Mesodermal cell (in vitro differentiated cells): ENCODE data around the gene CAMK2G.

Experiments used
- H3K27ac ChIP-seq: 2 replicates; pipeline ENCODE4 v1.7.0; 2013; ENCODE audit warnings: mild to moderate bottlenecking, low read depth, low read length, moderate library complexity; ENCODE audit not compliant: severe bottlenecking
- H3K36me3 ChIP-seq: 2 replicates; pipeline ENCODE4 v1.7.1; 2013; ENCODE audit warnings: mild to moderate bottlenecking, low read length, moderate library complexity; ENCODE audit not compliant: control insufficient read depth, insufficient read depth
- H3K4me1 ChIP-seq: one replicate; pipeline ENCODE4 v1.7.1; 2013; ENCODE audit warnings: mild to moderate bottlenecking, low read length; ENCODE audit not compliant: insufficient read depth, control insufficient read depth, poor library complexity, severe bottlenecking
- H3K4me3 ChIP-seq: 2 replicates; pipeline ENCODE4 v1.7.0; 2013; ENCODE audit warnings: low read length, control low read depth, mild to moderate bottlenecking; ENCODE audit not compliant: insufficient read depth, poor library complexity, severe bottlenecking; ENCODE audit errors: extremely low read depth
- H3K9me3 ChIP-seq: 2 replicates; pipeline ENCODE4 v1.7.1; 2013; ENCODE audit warnings: mild to moderate bottlenecking, low read length, moderate library complexity; ENCODE audit not compliant: control insufficient read depth
- WGBS, 2 experiments: methylation state at CpG; one replicate each; pipeline ENCODE4 v1.1.5; 2013; ENCODE audit warnings: missing lambda C conversion rate in 2 of 2; ENCODE audit not compliant: insufficient coverage in 2 of 2; 5-methylcytosine and 5-hydroxymethylcytosine counted together

The CAMK2G gene

DNA sequence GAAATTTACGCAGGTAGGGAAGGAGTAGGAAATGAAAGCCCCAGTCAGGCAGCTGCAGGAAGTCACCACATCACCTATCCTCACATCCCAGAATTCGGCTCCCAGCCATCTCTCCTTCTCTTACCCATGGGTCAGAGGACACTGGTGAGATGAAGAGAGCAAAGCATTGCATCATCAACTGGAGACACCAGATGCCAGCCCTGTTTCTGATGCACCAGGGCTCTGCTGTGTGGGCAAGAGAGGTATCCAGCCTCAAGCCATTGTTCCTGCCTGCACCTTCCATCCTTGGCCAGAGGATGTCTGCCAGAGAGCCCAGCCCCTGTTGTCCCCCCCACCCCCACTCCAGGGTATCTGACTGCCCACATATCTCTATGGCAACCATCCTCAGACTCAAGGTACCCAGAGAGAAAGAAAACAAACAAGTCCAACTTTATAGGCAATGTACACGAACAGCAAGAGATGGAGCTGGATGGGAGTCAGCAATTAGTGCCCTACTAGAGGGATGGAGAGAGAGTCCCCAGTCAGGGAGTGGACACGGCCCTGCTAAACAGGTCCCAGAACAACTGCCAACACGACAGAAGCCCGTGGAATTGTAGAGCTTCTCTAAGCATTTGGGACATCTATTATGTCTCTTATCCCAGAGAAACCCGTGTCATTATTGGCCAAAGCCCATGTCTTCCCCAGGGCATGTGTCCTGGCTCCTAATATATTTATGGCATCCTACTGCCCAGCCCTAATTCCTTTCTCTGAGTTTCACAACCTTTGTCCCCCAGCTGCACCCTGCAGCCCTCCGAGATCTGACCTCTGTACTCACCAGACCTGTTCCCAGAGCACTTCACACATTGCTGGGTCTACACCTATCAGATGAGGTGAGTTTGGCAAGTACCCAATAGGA is 2.8 kb downstream of the CAMK2G start:
- Histone ChIP-seq H3K27ac (no peak overlapping the region), H3K9me3 (no peaks in the 10 kb centered on the region), H3K4me3 (no peak overlapping the region), H3K36me3 (peaks cover 31% of the 10 kb centered on the region), H3K4me1 (peaks cover 14% of the 10 kb centered on the region)
- 91 to 92% methylated on average over 6 of the region's 8 CpGs for WGBS, 2 experiments

DNA sequence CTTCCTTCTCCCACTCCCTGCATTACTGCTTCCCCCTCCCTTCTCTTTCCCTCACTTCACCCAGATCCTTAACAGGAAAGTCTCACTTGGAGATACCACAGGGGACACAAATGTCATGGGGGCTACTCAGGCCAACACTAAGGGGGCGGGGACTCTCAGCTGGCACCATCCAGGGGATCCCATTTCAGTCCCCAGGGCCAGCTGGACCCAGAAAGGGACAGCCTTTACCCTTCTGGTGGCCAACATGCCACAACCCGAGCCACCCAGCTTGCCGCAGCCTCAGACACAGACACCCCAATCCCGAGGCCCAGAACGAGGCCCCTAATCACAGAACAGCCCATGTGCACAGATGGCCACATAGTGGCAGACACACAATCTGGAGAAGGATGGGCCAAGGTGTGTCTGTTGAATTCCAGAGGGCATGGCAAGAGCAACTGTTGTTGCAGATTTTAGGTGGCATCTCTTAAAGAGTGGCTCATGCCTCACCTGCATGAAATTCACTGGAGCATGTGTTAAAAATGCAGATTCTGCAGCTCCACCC is 5.6 kb downstream of the CAMK2G start:
- Histone ChIP-seq H3K27ac (no peak overlapping the region), H3K4me3 (no peak overlapping the region), H3K36me3 (peaks cover 40% of the 10 kb centered on the region), H3K4me1 (peaks cover 19% of the 10 kb centered on the region), H3K9me3 (no peaks in the 10 kb centered on the region)
- WGBS, 2 experiments: 100% methylated on average over 2 to 5 of the region's 5 CpGs

GRCh38 chr10:73867871-73868631 is 6.3 kb downstream of the CAMK2G start:
- WGBS, 2 experiments: 96 to 98% methylated on average over 9 to 10 of the region's 11 CpGs
- Histone ChIP-seq H3K9me3 (no peaks in the 10 kb centered on the region), H3K4me3 (no peak overlapping the region), H3K4me1 (peaks cover 19% of the 10 kb centered on the region), H3K36me3 (peaks cover 41% of the 10 kb centered on the region), H3K27ac (no peak overlapping the region)

- H3K27ac ChIP-seq: peak overlapping the region; percentile 36
- 82 to 92% methylated on average over 8 to 10 of the region's 10 CpGs for WGBS, 2 experiments
- no peaks in the 10 kb centered on the region for H3K9me3 ChIP-seq
- H3K4me3 ChIP-seq: no peak overlapping the region
- peaks cover 19% of the 10 kb centered on the region for H3K4me1 ChIP-seq
- peaks cover 35% of the 10 kb centered on the region for H3K36me3 ChIP-seq
These were observed 7.1 kb downstream of the CAMK2G start for GRCh38 chr10:73867126-73867807.

GRCh38 chr10:73866621-73867020 is 7.7 kb downstream of the CAMK2G start:
- H3K4me1 ChIP-seq: peaks cover 19% of the 10 kb centered on the region
- H3K36me3 ChIP-seq: peaks cover 30% of the 10 kb centered on the region
- 99 to 100% methylated on average over 4 to 7 of the region's 7 CpGs for WGBS, 2 experiments
- no peak overlapping the region for H3K4me3 ChIP-seq
- H3K27ac ChIP-seq: no peak overlapping the region
- H3K9me3 ChIP-seq: no peaks in the 10 kb centered on the region

DNA sequence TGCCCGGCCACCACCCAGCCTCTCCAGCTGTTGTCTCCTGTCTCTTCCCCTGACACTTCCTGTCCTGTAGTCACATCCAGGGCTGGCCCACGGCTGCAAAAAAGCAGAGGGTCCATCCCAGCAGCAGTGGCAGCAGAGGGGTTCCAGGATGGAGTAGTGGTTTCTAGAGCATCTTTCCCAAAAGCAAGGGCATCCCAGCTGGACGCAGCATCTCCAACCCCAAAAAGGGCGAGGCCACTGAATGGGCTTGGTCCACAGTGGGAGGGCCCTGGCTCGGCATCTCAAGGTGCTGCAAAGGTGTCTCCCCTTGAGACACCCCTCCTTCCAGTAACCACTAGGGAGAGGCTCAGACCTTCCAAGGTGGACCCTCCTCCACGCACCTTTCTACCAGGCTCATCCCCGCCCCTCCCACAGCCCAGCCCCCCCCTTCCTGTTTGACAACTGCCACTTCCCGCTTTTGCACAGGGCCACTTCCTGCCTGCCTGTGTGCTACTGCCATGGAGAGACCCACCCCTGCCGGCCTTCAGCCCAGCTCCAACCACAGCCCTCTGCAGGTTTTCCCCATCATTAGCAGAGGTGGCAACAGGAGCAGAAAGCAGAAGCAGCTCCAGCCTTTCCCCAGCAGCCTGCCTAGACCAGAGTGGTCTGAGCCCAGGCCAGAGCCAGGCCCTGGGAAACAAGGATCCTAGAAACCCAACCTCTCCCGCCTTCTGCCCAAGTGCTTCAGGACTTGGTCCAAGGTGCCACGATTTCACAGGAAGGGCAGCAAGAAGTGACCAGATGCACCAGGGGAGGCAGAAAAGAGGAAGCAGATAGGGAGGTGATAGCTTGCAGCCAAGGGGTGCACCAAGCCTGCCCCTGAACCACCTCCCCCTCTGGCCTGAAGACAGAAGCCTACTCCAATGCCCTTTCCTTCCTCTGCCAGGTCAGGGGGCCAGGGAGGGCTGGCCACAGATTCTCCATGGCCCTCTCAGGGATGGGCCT is 8.6 kb downstream of the CAMK2G start:
- Histone ChIP-seq H3K4me3 (no peak overlapping the region), H3K27ac (no peak overlapping the region), H3K4me1 (peaks cover 19% of the 10 kb centered on the region), H3K9me3 (no peaks in the 10 kb centered on the region), H3K36me3 (peaks cover 29% of the 10 kb centered on the region)
- WGBS, 2 experiments: 81 to 94% methylated on average over 7 to 10 of the region's 11 CpGs

DNA sequence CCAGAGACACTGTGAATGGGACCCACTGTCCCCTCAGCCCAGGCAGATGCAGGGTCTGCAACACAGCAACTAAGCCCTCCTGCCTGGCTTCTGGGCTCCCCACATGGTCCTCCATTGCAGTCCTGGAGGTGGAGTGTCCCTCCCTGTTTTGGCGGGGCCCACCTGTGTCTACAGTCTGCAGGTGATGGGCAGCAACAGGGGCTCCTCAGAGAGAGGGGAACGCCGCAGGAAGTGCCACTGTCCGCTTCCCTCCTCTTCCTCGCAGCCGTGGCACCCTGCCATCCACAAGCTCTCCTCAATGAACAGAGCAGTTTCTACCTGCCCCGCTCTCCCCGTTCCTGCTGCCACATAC is 9.3 kb downstream of the CAMK2G start:
- Histone ChIP-seq H3K27ac (no peak overlapping the region), H3K4me1 (peaks cover 19% of the 10 kb centered on the region), H3K9me3 (no peaks in the 10 kb centered on the region), H3K4me3 (no peak overlapping the region), H3K36me3 (peaks cover 29% of the 10 kb centered on the region)
- 99 to 100% methylated on average over 6 to 8 of the region's 8 CpGs for WGBS, 2 experiments

- H3K27ac ChIP-seq: no peak overlapping the region
- WGBS, 2 experiments: 91 to 95% methylated on average over 4 of the region's 4 CpGs
- H3K9me3 ChIP-seq: no peaks in the 10 kb centered on the region
- no peak overlapping the region for H3K4me3 ChIP-seq
- peaks cover 35% of the 10 kb centered on the region for H3K36me3 ChIP-seq
- H3K4me1 ChIP-seq: peaks cover 19% of the 10 kb centered on the region
These were observed 10.1 kb downstream of the CAMK2G start for GRCh38 chr10:73864229-73864628.

GRCh38 chr10:73863039-73863817 is 11.1 kb downstream of the CAMK2G start:
- WGBS, 2 experiments: 83 to 94% methylated on average over 2 to 4 of the region's 5 CpGs

More at GRCh38 chr10:73863039-73863817, 11.1 kb downstream of the CAMK2G start:
- no peak overlapping the region for H3K27ac ChIP-seq
- H3K4me3 ChIP-seq: no peak overlapping the region
- H3K4me1 ChIP-seq: peaks cover 19% of the 10 kb centered on the region
- H3K36me3 ChIP-seq: peaks cover 42% of the 10 kb centered on the region
- no peaks in the 10 kb centered on the region for H3K9me3 ChIP-seq
